Body of pancreas (tissue), 4 donors: ENCODE measurements around the gene KIF21A. TPM values are rescaled to one million over a fixed set of nuclear protein-coding genes. Genes with fewer than 3 reads are reported as not detected.

Experiments used
- ATAC-seq: fragments of 150-250 bp; one replicate; pipeline ENCODE4 v1.9.1; 2016
- DNase-seq, 4 donors: peaks; one replicate each; pipeline ENCODE4 v3.0.0-alpha.2; 2019
- H3K27ac ChIP-seq, 4 donors: fragments of 200-600 bp; sonication (generic); 1 replicate in 3 of 4; 2 replicates in 1 of 4; pipeline versions ENCODE4 v1.5.1 to v1.6.1; 2016 to 2019; ENCODE audit warnings: mild to moderate bottlenecking in 1 of 4, mixed read lengths in 1 of 4, moderate library complexity in 1 of 4
- H3K27me3 ChIP-seq, 2 donors: fragments of 200-600 bp; sonication (generic); one replicate each; pipeline ENCODE4 v1.6.0; 2016; ENCODE audit warnings: mild to moderate bottlenecking in 1 of 2
- H3K36me3 ChIP-seq, 2 donors: fragments of 200-600 bp; sonication (generic); replicated peaks in 1 of 2; 2 replicates each; pipeline ENCODE4 v1.5.1; 2016; ENCODE audit warnings: low read depth in 2 of 2; ENCODE audit not compliant: insufficient read depth in 1 of 2
- H3K4me1 ChIP-seq: fragments of 200-600 bp; sonication (generic); one replicate; pipeline ENCODE4 v1.6.0; 2016
- H3K4me3 ChIP-seq, 2 donors: fragments of 200-600 bp; sonication (generic); 1 replicate in 1 of 2; 2 replicates in 1 of 2; pipeline ENCODE4 v1.5.1; 2016 to 2019
- H3K9me3 ChIP-seq, 3 donors: fragments of 200-600 bp; sonication (generic); 1 replicate in 2 of 3; 2 replicates in 1 of 3; pipeline ENCODE4 v1.5.1; 2016
- POLR2A ChIP-seq, 3 donors: fragments of 450-650 bp; IDR thresholded peaks; one replicate each; pipeline ENCODE4 v1.6.1; 2016; ENCODE audit warnings: antibody characterized with exemption in 3 of 3, mild to moderate bottlenecking in 2 of 3
- WGBS, 2 donors: methylation state at CpG; one replicate each; pipeline ENCODE4 v1.1.5; 2017; 5-methylcytosine and 5-hydroxymethylcytosine counted together
- intact Hi-C: fragments of 100-400 bp; cut with DNase I; formaldehyde crosslinking; loops from one replicate; pipeline ENCODE4 v1.15.1; 2023
- total RNA-seq, 2 donors: library from RNA; depleted of rRNA; stranded (reverse); fragments of >200 nt; gene quantifications; one replicate each; pipeline ENCODE4 v1.1.0, GENCODE V29; 2016
- TF ChIP-seq, protein P1 (sequence below), 7 experiments: fragments of 450-650 bp in 4 of 7; fragments of 200-600 bp in 3 of 7; sonication (generic) in 3 of 7; IDR thresholded peaks; one replicate each; pipeline ENCODE4 v1.5.1; 2016 to 2019; ENCODE audit warnings: antibody characterized with exemption in 7 of 7

The KIF21A gene
- total RNA-seq, 2 donors from 2014 or later = 19.5 to 49.1 TPM

DNA sequence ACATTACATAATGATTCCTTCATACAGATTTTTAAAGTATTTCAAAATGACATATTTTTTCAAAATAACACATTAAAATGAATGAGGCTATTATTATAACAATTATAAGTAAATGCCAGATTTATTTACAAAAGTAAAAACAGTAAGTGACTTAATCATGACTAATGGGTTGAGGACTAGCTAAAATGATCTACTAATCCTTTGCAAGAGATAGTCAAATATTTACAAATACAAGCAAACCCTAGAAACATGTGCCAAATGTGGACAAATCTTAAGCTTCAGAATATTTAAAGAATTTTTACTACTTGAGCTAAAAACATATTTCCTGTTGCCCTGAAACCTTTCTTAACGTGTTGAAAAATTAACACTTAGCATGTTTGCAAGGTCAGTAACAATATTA is 74.8 kb downstream of the KIF21A start:
- H3K4me3 ChIP-seq = no peak overlapping the region
- 23% methylated on average over 1 of the region's 1 CpG for WGBS, 2 donors
- no peaks in the 10 kb centered on the region for H3K9me3 ChIP-seq
- peaks cover 10% of the 10 kb centered on the region for H3K4me1 ChIP-seq
- H3K27ac ChIP-seq = no peak overlapping the region
- no peak for DNase-seq
- H3K36me3 ChIP-seq = no peaks in the 10 kb centered on the region
- TF ChIP-seq, protein P1, sequence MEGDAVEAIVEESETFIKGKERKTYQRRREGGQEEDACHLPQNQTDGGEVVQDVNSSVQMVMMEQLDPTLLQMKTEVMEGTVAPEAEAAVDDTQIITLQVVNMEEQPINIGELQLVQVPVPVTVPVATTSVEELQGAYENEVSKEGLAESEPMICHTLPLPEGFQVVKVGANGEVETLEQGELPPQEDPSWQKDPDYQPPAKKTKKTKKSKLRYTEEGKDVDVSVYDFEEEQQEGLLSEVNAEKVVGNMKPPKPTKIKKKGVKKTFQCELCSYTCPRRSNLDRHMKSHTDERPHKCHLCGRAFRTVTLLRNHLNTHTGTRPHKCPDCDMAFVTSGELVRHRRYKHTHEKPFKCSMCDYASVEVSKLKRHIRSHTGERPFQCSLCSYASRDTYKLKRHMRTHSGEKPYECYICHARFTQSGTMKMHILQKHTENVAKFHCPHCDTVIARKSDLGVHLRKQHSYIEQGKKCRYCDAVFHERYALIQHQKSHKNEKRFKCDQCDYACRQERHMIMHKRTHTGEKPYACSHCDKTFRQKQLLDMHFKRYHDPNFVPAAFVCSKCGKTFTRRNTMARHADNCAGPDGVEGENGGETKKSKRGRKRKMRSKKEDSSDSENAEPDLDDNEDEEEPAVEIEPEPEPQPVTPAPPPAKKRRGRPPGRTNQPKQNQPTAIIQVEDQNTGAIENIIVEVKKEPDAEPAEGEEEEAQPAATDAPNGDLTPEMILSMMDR (IDR thresholded peaks at IDR 0.05) = no peak
- TF ChIP-seq POLR2A (IDR thresholded peaks at IDR 0.05) = no peak
- ATAC-seq = no peak
- no peaks in the 10 kb centered on the region for H3K27me3 ChIP-seq
- intact Hi-C loops = no loop called here

DNA sequence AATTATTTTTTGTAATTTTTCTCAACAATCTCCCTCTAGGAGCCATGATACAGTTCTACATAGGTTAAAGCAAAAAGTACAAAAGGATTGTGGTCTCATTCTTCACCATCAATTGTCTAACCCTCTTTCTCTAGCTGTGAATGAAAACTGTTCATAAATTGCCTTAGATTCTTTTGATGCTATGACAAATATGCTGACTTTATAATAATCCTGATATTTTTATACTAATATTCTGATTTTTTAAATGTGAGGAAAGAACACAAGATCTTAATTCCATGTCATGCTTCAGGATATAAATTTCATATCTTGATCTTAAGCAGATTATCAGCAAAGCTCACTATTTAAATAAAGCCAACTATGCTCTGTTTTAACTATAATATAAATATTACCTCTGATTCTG is 75.4 kb downstream of the KIF21A start:
- intact Hi-C loops = no loop called here
- TF ChIP-seq, protein P1 (IDR thresholded peaks at IDR 0.05) = no peak
- no peak for TF ChIP-seq POLR2A (IDR thresholded peaks at IDR 0.05)

DNA sequence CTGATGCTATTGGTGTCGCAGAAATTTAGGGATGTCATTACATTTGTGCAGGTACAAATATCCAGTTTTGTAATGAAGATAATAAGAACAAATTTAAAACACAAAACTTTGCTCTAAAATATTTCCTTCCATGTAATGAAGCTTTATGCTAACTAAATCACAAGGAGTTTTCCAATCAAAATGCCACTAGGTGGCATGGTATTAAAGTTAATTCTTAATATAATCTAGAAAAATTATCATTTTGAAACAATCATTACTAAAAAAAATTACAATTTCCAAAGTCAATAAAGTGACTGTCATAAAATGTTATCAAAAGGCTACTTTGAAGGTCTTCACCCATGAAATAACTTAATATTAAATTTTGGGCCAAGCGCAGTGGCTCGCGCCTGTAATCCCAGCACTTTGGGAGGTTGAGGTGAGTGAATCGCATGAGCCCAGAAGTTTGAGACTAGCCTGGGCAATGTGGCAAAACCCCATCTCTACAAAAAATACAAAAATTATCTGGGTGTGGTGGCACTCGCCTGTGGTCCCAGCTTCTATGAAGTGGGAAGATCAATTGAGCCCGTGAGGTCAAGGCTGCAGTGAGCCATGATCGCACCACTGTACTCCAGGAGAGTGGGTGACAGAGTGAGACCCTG is 77.4 kb downstream of the KIF21A start:
- H3K9me3 ChIP-seq = no peaks in the 10 kb centered on the region
- H3K36me3 ChIP-seq = no peaks in the 10 kb centered on the region
- H3K4me1 ChIP-seq = peaks cover 10% of the 10 kb centered on the region
- H3K27me3 ChIP-seq = no peaks in the 10 kb centered on the region
- no peak overlapping the region for H3K27ac ChIP-seq
- H3K4me3 ChIP-seq = no peak overlapping the region
- WGBS, 2 donors = 94 to 96% methylated on average over 8 of the region's 8 CpGs
- ATAC-seq = no peak
- intact Hi-C loops = no loop called here
- TF ChIP-seq, protein P1 (IDR thresholded peaks at IDR 0.05) = peak in 4 of 7 experiments; percentile 7 to 29 (median 16)
- TF ChIP-seq POLR2A (IDR thresholded peaks at IDR 0.05) = no peak
- no peak for DNase-seq

More for the DNA sequence above, 75.4 kb downstream of the KIF21A start:
- no peaks in the 10 kb centered on the region for H3K36me3 ChIP-seq
- no peak overlapping the region for H3K27ac ChIP-seq
- H3K9me3 ChIP-seq = no peaks in the 10 kb centered on the region
- no peaks in the 10 kb centered on the region for H3K27me3 ChIP-seq
- DNase-seq = no peak
- H3K4me3 ChIP-seq = no peak overlapping the region
- peaks cover 10% of the 10 kb centered on the region for H3K4me1 ChIP-seq
- ATAC-seq = no peak

DNA sequence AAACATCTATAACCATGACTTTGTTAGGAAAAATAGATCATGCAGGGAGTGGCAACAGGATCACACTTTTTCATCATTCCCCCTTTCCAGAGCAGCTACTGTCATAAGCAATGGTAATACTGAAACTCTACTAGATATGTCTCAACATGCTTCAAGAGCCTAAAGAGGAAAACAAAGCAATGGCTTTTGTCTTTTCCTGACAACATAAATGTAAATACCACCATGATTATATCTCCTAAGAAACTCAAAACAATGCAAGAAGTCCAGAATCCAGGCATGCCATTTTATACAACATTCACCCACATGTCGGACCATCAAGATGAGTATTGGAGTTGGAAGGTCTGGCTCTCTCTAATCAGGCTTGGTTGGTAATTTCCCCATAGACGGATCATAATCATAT is 78.7 kb downstream of the KIF21A start:
- WGBS, 2 donors = 79 to 80% methylated on average over 2 of the region's 2 CpGs
- intact Hi-C loops = no loop called here
- H3K27ac ChIP-seq = no peak overlapping the region

More for the DNA sequence above, 78.7 kb downstream of the KIF21A start:
- H3K4me1 ChIP-seq = peaks cover 10% of the 10 kb centered on the region
- ATAC-seq = no peak
- no peaks in the 10 kb centered on the region for H3K9me3 ChIP-seq
- H3K36me3 ChIP-seq = no peaks in the 10 kb centered on the region
- H3K27me3 ChIP-seq = no peaks in the 10 kb centered on the region
- no peak overlapping the region for H3K4me3 ChIP-seq
- no peak for DNase-seq
- TF ChIP-seq, protein P1 (IDR thresholded peaks at IDR 0.05) = no peak
- no peak for TF ChIP-seq POLR2A (IDR thresholded peaks at IDR 0.05)
